ENCODE results near the gene BRME1. TPM values are rescaled to one million over a fixed set of nuclear protein-coding genes. Genes with fewer than 3 reads are reported as not detected.
"Not testable (repeated sequence)": the region's sequence is repeated elsewhere in the genome, so short reads cannot be mapped to it uniquely, and the experiment has no call there.

BRME1 gene
- total and polyA plus RNA-seq, 2 experiments from 2014 or later, result 2.2 to 3.2 TPM

GRCh38 chr19:13923194-13923987 lies 17.5 kb upstream of the BRME1 start:
- no peaks in the 10 kb centered on the region for H3K4me1 ChIP-seq (ENCODE audit: insufficient read depth)
- H3K4me3 ChIP-seq, result no peak overlapping the region
- H2AFZ ChIP-seq, result no peak overlapping the region
- H4K20me1 ChIP-seq (ENCODE audit: insufficient read depth, poor library complexity, severe bottlenecking), result no peaks in the 10 kb centered on the region
- no peak overlapping the region for H3K4me2 ChIP-seq
- no peaks in the 10 kb centered on the region for H3K27me3 ChIP-seq
- H3K79me2 ChIP-seq, result no peaks in the 10 kb centered on the region
- no peak overlapping the region for H3K27ac ChIP-seq
- no peaks in the 10 kb centered on the region for H3K9me3 ChIP-seq (ENCODE audit: low read depth)
- no peak for DNase-seq (ENCODE audit: low spot score)
- no peaks in the 10 kb centered on the region for H3K9me2 ChIP-seq (replicated peaks; ENCODE audit: insufficient read depth)
- WGBS (ENCODE audit: low lambda C conversion rate, missing lambda C conversion rate), result 96% methylated on average over 18 of the region's 28 CpGs
- TF ChIP-seq EZH2 (IDR thresholded peaks at IDR 0.05; ENCODE audit: borderline replicate concordance) (no peak), CTCF (IDR thresholded peaks at IDR 0.05; ENCODE audit: poor library complexity) (no peak), EZH2phosphoT487 (IDR thresholded peaks at IDR 0.05; ENCODE audit: low read depth, severe bottlenecking, unreplicated experiment) (no peak)
- H3K36me3 ChIP-seq (replicated peaks; ENCODE audit: insufficient read depth, low read depth), result no peaks in the 10 kb centered on the region

- 95% methylated on average over 6 of the region's 6 CpGs for WGBS (ENCODE audit: low lambda C conversion rate, missing lambda C conversion rate)
- H3K4me1 ChIP-seq (ENCODE audit: insufficient read depth); H4K20me1 ChIP-seq (ENCODE audit: insufficient read depth, poor library complexity, severe bottlenecking); H3K36me3 ChIP-seq (replicated peaks; ENCODE audit: insufficient read depth, low read depth); H3K27me3 ChIP-seq; H3K9me3 ChIP-seq (ENCODE audit: low read depth); H3K9me2 ChIP-seq (replicated peaks; ENCODE audit: insufficient read depth); DNase-seq (ENCODE audit: low spot score); H3K4me2 ChIP-seq; H3K27ac ChIP-seq; H3K79me2 ChIP-seq; H2AFZ ChIP-seq; H3K4me3 ChIP-seq: not testable (repeated sequence)
Measured at GRCh38 chr19:13922118-13922517, 16.2 kb upstream of the BRME1 start.

GRCh38 chr19:13920940-13921747 lies 15.2 kb upstream of the BRME1 start:
- Histone ChIP-seq H3K27ac (no peak overlapping the region), H3K9me3 (ENCODE audit: low read depth) (no peaks in the 10 kb centered on the region), H3K79me2 (no peaks in the 10 kb centered on the region), H3K4me3 (no peak overlapping the region), H3K27me3 (no peaks in the 10 kb centered on the region), H3K4me2 (no peak overlapping the region), H3K36me3 (replicated peaks; ENCODE audit: insufficient read depth, low read depth) (no peaks in the 10 kb centered on the region), H4K20me1 (ENCODE audit: insufficient read depth, poor library complexity, severe bottlenecking) (no peaks in the 10 kb centered on the region), H3K9me2 (replicated peaks; ENCODE audit: insufficient read depth) (no peaks in the 10 kb centered on the region), H2AFZ (no peak overlapping the region), H3K4me1 (ENCODE audit: insufficient read depth) (no peaks in the 10 kb centered on the region)
- TF ChIP-seq CTCF (IDR thresholded peaks at IDR 0.05; ENCODE audit: poor library complexity) (no peak), EZH2 (IDR thresholded peaks at IDR 0.05; ENCODE audit: borderline replicate concordance) (no peak), EZH2phosphoT487 (IDR thresholded peaks at IDR 0.05; ENCODE audit: low read depth, severe bottlenecking, unreplicated experiment) (no peak)
- DNase-seq (ENCODE audit: low spot score), result no peak
- WGBS (ENCODE audit: low lambda C conversion rate, missing lambda C conversion rate), result 93% methylated on average over 2 of the region's 2 CpGs

GRCh38 chr19:13920524-13920923 lies 14.6 kb upstream of the BRME1 start:
- no peaks in the 10 kb centered on the region for H3K4me1 ChIP-seq (ENCODE audit: insufficient read depth)
- no peak overlapping the region for H2AFZ ChIP-seq
- TF ChIP-seq EZH2phosphoT487 (IDR thresholded peaks at IDR 0.05; ENCODE audit: low read depth, severe bottlenecking, unreplicated experiment) (no peak), CTCF (IDR thresholded peaks at IDR 0.05; ENCODE audit: poor library complexity) (no peak), EZH2 (IDR thresholded peaks at IDR 0.05; ENCODE audit: borderline replicate concordance) (no peak)
- 100% methylated on average over 9 of the region's 11 CpGs for WGBS (ENCODE audit: low lambda C conversion rate, missing lambda C conversion rate)
- no peaks in the 10 kb centered on the region for H4K20me1 ChIP-seq (ENCODE audit: insufficient read depth, poor library complexity, severe bottlenecking)
- H3K27me3 ChIP-seq, result no peaks in the 10 kb centered on the region
- H3K9me3 ChIP-seq (ENCODE audit: low read depth), result no peaks in the 10 kb centered on the region
- H3K36me3 ChIP-seq (replicated peaks; ENCODE audit: insufficient read depth, low read depth), result no peaks in the 10 kb centered on the region
- no peak for DNase-seq (ENCODE audit: low spot score)
- no peak overlapping the region for H3K4me2 ChIP-seq
- H3K79me2 ChIP-seq, result no peaks in the 10 kb centered on the region
- H3K9me2 ChIP-seq (replicated peaks; ENCODE audit: insufficient read depth), result no peaks in the 10 kb centered on the region
- H3K27ac ChIP-seq, result no peak overlapping the region
- no peak overlapping the region for H3K4me3 ChIP-seq
